ENCODE measurements around the gene NR2C2. TPM values are rescaled to one million over a fixed set of nuclear protein-coding genes. Genes with fewer than 3 reads are reported as not detected.

NR2C2 gene
- total and polyA plus RNA-seq, 2 of the 13 experiments (the other 11 are each of a cell fraction or from before 2014, with no cell fraction given) = 7.8 to 11.8 TPM

GRCh38 chr3:15096046-15096445 lies 148.7 kb downstream of the NR2C2 start (continued):
- TF ChIP-seq ZFX (CRISPR knock-in tag; IDR thresholded peaks at IDR 0.05; ENCODE audit: low read depth) (no peak), ZFP41 (CRISPR knock-in tag; IDR thresholded peaks at IDR 0.05; ENCODE audit: borderline replicate concordance) (no peak), FIP1L1 (IDR thresholded peaks at IDR 0.05; ENCODE audit: borderline replicate concordance, insufficient read depth, low read depth, low read length) (no peak)
- TF ChIP-seq, protein P1, sequence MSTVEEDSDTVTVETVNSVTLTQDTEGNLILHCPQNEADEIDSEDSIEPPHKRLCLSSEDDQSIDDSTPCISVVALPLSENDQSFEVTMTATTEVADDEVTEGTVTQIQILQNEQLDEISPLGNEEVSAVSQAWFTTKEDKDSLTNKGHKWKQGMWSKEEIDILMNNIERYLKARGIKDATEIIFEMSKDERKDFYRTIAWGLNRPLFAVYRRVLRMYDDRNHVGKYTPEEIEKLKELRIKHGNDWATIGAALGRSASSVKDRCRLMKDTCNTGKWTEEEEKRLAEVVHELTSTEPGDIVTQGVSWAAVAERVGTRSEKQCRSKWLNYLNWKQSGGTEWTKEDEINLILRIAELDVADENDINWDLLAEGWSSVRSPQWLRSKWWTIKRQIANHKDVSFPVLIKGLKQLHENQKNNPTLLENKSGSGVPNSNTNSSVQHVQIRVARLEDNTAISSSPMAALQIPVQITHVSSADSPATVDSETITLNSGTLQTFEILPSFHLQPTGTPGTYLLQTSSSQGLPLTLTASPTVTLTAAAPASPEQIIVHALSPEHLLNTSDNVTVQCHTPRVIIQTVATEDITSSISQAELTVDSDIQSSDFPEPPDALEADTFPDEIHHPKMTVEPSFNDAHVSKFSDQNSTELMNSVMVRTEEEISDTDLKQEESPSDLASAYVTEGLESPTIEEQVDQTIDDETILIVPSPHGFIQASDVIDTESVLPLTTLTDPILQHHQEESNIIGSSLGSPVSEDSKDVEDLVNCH (CRISPR knock-in tag; IDR thresholded peaks at IDR 0.05) = no peak

- 12% methylated on average over 6 of the region's 6 CpGs for WGBS (ENCODE audit: low lambda C conversion rate)
- in situ Hi-C loops (cut with HindIII; ENCODE audit: extremely low pct_ligation_motif_present, low pct_unique_long_range_greater_than_20kb) (no loop called here), intact Hi-C loops (cut with micrococcal nuclease; ENCODE audit: unreplicated experiment) (no loop called here)
- Histone ChIP-seq H3K4me1 (ENCODE audit: insufficient read depth, low read length) (peaks cover 28% of the 10 kb centered on the region), H4K20me1 (ENCODE audit: insufficient read depth, low read length) (no peaks in the 10 kb centered on the region), H3K9me3 (ENCODE audit: low read length) (no peaks in the 10 kb centered on the region), H3K36me3 (replicated peaks in 1 of 2; ENCODE audit: control insufficient read depth in 1 of 2, insufficient read depth in 2 of 2, low read length in 2 of 2) (peaks cover 10 to 23% of the 10 kb centered on the region in 2 experiments), H3K4me3 (replicated peaks in 1 of 3; ENCODE audit: insufficient read depth in 1 of 3, low read depth in 2 of 3, low read length in 3 of 3) (peak overlapping the region; percentile 82 to 96 (median 93)), H3K4me2 (ENCODE audit: low read depth, low read length) (peak overlapping the region; percentile 94), H2AFZ (ENCODE audit: low read length) (no peak overlapping the region), H3K27ac (ENCODE audit: extremely low read length, insufficient read depth, low read length) (no peak overlapping the region), H3K27me3 (ENCODE audit: control insufficient read depth in 1 of 2, insufficient read depth in 2 of 2, low read length in 2 of 2) (peaks cover 0 to 1% of the 10 kb centered on the region in 2 experiments; a peak in 2 of 5 replicates), H3K79me2 (ENCODE audit: insufficient read depth, low read length) (peaks cover 17% of the 10 kb centered on the region), H3K9ac (ENCODE audit: insufficient read depth, low read depth, low read length) (peak overlapping the region; percentile 86)
- no peak for ATAC-seq
- no TSS peak for BruUV-seq (replicated peaks)
- FAIRE-seq = no peak
- CTCF ChIA-PET (ENCODE audit: low intra/inter-chr PET ratio, low total read pairs) = no interaction called here
- no peak for TF ChIP-seq HNF1B (CRISPR knock-in tag; IDR thresholded peaks at IDR 0.05)
- no peak for TF ChIP-seq KLF11 (CRISPR knock-in tag; IDR thresholded peaks at IDR 0.05)
- no peak for TF ChIP-seq FIP1L1 (IDR thresholded peaks at IDR 0.05; ENCODE audit: borderline replicate concordance, insufficient read depth, low read depth, low read length)
- TF ChIP-seq EEA1 (CRISPR knock-in tag; IDR thresholded peaks at IDR 0.05; ENCODE audit: borderline replicate concordance) = no peak
- no peak for TF ChIP-seq HNRNPLL (IDR thresholded peaks at IDR 0.05; ENCODE audit: low read depth, low read length, poor library complexity, severe bottlenecking)
- TF ChIP-seq ZFP82 (CRISPR knock-in tag; IDR thresholded peaks at IDR 0.05; ENCODE audit: borderline replicate concordance) = no peak
- no peak for TF ChIP-seq SOX13 (IDR thresholded peaks at IDR 0.05)
- TF ChIP-seq SOX13 (CRISPR knock-in tag; conservative IDR thresholded peaks at IDR 0.05 in 1 of 2, IDR thresholded peaks at IDR 0.05 in 1 of 2) = no peak
- no peak for TF ChIP-seq MXD4 (CRISPR knock-in tag; IDR thresholded peaks at IDR 0.05)
- TF ChIP-seq SOX5 (CRISPR knock-in tag; IDR thresholded peaks at IDR 0.05; ENCODE audit: borderline replicate concordance) = no peak
- no peak for DNase-seq (ENCODE audit: low spot score)
- POLR2A ChIA-PET = interaction anchor here (2.3 to 2.4 kb wide), 2 partner anchors 10 to 33 kb away, joined by 14 to 17 read pairs; partner anchors contain the start of gene MRPS25
Measured at GRCh38 chr3:15097891-15098290, 150.5 kb downstream of the NR2C2 start.
